Pulmonary artery endothelial cell (primary cell): ENCODE measurements around the gene IST1. TPM values are rescaled to one million over a fixed set of nuclear protein-coding genes. Genes with fewer than 3 reads are reported as not detected.
A peak's percentile ranks its signal among the peaks of the same experiment; 100 is the strongest.

Experiments used
- DNase-seq: peaks from one replicate; pipeline ENCODE4 v3.0.0-alpha.2; 2011; ENCODE audit warnings: low read depth, low spot score
- total RNA-seq: library from RNA; depleted of rRNA; stranded (reverse); fragments of >200 nt; gene quantifications from 2 replicates; pipeline ENCODE4 v1.2.3, GENCODE V29; 2014

Gene IST1
- total RNA-seq, 1 donor from 2014 or later: 136 TPM

DNA sequence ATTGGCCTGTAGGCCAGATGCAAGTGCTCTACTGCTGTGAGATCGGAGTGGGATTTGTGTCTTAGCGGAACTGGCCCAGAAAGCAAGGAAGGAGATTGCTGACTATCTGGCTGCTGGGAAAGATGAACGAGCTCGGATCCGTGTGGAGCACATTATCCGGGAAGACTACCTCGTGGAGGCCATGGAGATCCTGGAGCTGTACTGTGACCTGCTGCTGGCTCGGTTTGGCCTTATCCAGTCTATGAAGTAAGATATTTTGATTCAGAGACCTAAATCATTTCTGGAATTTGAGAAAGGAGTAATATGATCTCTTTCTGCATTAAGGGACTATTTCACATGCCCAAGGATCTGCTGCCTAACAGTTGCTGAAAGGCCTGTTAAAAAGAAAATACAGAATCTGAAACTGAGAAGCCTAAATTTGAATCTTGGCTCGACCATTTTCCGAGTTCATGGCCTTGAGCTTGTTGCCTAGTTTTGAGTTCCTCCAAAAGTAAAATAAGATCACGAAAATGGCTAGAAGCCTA lies 21.1 kb downstream of the IST1 start:
- DNase-seq: no peak

DNA sequence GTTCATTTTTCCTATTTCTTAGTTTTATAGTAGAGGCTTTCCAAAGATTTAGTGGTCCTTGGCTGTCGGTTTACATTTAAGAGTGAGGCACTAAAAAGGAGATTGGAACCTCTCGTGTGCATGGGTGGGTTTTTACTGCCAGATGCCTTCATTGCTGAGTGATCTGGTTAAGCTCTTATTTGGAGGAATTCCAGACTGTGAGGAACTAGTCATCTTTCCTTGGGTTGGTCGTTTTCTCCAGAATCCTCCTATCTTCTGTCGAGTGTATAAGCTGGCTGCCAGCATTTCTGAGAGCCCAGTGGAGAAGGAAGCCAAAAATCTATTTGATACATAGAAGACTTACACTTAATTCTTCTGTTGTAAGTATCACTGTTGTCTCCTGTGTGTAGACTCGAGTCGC lies 22.6 kb downstream of the IST1 start:
- no peak for DNase-seq

DNA sequence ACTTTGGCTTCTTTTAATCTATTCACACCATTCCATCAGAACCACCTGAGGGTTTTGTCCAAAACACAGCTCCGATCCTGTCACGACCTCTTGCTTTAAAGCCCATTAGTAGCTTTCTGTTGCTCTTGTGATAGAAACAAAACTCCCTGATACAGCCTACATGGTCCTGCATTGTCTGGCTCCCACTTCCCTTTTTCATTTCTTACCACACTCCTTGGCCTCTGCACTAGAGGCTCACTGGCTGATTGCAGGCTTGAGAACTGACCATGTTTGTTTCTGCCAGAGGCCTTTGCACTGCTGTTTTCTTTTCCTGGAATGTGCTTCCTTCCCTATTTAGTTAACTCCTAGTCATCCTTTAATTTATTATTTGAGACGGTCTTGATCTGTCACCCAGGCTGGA lies 23.7 kb downstream of the IST1 start:
- no peak for DNase-seq

DNA sequence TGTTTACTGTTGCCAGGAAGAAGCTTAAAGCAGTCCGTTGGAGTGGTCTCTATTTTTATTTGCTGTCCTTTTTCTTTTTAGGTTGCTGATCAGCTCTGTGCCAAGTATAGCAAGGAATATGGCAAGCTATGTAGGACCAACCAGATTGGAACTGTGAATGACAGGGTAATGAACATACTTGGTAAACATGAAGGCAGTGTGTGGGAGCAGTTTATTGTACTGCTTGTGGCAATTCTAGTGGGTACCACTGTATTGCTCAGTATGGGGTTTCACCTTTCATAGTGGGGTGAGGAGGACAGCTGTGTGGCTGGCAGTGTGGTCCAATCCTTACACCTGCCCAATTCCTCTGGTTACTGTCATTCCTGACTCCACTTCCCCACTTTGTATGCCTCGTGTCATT lies 25.3 kb downstream of the IST1 start:
- DNase-seq: no peak

DNA sequence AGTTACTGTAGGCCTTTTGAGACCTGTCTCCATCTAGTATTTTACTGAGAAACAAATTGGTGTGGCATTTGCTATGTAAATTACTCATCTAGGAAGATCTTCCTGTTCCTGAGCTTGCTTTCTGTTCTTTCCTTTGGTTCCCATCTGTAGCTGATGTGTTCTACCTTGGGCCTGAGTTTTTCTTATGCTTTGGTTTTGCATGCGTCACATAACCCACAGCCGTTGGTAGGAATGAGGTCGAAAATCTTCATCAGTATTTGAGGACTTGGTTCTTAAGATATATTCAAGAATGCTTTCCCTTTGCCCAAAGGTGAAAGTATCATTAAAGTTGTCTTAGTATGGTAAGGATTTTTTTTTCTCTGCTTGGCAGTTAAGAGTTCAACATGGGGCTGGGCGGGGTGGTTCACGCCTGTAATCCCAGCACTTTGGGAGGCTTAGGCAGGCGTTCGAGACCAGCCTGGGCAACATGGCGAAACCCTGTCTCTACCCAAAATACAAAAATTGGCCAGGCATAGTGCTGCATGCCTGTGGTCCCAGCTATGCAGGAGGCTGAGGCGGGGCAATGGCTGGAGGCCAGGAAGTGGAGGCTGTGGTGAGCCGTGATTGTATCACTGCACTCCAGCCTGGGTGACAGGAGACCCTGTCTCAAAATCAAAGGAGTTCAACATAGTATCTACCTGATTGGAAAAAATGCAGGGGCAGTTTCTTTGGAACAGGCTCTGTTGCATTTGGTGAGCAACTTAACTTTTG lies 28.8 kb downstream of the IST1 start:
- no peak for DNase-seq

DNA sequence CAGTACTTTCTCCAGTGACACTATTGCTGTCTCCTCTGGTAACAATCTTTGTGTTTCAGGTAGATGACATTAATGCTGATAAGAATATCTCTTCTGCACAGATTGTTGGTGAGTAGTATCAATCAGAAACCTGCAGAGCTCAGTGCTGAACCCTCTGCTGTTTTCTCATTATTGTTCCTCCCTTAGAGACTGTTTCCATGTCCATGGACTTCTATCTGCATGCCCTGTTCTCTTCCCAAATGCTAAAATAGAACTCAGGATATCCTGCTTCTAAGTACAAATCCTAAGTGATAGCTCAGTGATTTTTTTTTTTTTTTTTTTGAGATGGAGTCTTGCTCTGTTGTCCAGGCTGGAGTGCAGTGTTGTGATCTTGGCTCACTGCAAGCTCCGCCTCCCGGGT lies 29.4 kb downstream of the IST1 start:
- no peak for DNase-seq

DNA sequence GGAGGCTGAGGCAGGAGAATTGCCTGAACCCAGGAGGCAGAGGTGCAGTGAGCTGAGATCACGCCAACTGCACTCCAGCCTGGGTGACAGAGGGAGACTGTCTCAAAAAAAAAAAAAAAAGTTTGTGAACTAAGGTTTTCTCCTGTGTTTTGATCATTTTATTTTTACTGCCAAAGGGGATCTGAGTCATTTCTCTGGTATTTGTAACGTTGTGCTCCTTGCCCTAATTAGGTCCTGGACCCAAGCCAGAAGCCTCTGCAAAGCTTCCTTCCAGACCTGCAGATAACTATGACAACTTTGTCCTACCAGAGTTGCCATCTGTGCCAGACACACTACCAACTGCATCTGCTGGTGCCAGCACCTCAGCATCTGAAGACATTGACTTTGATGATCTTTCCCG lies 32.1 kb downstream of the IST1 start:
- DNase-seq: peak; percentile 84

DNA sequence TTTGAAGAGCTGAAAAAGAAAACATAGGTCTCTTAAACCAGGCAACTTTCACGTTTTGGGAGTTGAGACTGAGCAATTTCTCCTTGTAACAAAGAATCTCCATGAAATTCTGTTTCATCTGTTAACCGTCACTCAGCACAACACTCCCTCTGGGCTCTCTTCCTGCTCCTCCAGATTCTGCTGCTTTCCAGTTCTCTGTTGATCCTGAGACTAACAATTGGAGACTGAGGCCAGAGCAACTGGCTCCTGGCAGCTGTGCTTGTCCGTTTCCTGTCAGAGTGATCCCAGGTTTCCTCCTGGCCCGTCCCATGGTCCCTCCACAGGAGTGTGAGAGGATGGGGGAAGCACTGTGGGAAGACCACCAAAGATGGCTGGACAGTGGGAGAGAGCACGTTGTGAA lies 32.5 kb downstream of the IST1 start:
- DNase-seq: no peak

DNA sequence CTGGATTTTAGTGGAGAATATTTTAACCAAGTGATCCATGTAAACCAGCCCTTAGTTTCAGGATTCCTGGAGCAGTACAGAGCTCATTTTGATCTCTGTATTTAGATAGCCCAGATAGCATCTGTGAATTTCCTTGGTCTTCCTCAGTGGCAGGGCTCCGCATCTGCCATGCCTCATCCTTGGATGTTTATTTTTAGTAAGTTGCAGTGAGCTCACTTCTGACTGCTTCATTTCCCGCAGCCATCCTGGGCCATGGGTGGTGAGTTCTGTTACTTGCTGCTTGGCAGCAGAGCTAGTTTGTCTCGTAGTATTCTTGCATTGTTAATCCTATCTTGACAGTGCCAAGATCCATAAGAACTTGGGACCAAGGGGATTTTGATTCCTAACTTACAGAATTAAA lies 33.7 kb downstream of the IST1 start:
- DNase-seq: peak; percentile 37

DNA sequence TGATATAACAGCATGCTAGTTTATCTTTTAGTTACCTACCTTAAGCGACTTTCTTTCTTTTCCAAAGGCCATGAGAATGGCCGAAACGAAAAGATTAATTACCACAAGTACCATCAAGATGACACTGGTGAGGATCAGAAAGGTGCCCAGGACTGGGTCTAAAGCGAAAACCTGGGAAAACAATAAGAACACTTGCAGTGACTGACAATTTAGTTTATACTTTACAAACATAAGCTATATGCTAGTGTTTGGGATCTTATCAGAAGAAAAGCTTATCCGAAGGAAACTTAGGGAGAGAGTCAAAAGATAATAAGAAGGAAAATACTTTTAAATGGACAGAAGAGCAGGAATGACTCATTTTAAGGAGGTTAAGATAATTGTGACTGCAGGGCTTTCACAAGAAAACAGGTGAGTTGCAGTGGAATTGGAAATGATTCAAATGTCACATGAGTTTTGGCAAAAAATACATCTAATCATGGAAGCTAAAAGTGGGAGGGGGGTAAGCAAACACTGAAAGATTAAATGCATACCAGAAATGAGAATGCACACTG lies 34.8 kb downstream of the IST1 start:
- DNase-seq: no peak

DNA sequence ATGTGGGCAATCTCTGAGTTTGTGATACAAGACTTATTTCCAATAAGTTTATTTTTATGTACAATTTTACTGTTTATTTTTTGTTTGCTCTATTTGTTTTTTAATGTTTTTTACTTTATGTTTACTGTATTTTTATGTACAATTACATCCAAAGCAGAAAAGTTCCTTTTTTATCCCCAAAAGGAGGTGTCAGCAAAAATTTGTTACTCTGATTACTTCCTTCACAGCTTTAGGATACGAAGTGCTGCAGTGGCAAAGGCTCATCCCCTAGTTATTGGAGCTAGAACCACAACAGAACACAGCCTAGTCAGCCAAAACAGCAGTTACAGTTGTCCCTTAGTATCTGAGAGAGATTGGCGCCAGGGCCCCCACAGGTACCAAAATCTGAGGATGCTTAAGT lies 35.7 kb downstream of the IST1 start:
- DNase-seq: no peak

DNA sequence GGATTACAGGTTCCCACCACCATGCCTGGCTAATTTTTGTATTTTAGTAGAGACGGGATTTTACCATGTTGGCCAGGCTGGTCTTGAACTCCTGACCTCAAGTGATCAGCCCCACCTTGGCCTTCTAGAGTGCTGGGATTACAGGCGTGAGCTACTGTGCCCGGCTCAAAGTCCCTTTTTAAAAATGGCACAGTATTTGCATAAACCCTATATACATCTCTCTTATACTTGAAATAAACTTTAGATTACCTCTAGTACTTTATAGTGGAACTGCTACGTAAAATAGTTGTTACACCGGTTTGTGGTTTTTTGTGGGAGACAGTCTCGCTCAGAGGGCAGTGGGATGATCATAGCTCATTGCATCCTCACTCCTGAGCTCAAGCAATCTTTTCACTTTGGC lies 36.3 kb downstream of the IST1 start:
- DNase-seq: no peak

DNA sequence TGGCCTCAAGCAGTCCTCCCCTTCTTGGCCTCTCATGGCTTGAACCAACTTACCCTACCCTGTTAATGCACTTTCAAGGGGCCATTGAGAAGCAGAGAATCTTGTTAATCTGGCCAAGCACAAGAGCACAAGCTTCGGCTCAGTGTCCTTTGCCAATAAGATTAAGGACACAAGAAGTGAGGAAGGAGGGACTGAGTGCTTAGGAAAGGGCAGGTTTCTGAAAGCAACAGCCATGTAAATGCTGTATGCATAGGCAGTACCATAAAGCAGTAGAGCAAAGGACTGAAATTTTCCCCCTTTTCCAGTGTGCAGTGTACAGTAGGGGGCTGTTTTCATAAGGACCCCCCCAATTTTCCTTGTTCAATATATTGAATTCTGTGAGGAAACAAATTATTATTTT lies 37.7 kb downstream of the IST1 start:
- DNase-seq: no peak

DNA sequence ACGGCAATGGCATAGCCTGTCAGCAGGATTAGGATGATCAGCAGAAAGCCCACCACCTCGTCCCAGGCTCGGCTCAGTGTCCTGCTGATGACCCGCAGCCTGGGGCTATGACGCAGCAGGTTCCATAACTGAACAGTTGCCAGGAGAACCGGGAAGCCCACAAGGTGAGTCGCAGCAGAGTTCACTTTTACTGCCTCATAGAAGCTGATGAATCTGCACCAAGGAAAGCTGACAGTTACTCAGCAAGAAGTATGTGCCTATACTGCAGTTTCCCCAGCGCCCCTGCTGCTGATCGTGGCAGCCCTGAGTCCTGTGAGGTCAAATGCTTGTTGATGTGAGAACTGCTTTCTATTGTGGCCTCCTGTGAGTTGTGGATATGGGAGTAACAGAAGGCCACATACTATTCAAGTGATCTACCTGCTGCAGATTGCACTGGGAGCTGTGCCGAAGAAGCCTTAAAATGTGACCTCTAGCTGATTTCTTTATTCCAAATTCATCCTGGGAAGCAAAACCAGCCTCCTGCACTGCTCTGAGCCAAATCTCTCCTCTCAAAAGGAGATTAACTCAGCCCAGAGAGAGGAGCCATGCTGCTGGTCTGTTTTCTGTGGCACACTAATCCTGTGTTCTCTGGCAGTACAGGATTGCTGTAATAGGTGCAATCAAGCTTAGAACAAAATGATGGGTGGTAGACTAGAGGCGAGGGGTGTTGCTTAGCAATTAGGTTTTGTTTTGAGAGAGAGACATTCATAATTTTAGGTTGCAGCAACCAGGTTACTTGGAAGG lies 38.8 kb downstream of the IST1 start:
- no peak for DNase-seq

DNA sequence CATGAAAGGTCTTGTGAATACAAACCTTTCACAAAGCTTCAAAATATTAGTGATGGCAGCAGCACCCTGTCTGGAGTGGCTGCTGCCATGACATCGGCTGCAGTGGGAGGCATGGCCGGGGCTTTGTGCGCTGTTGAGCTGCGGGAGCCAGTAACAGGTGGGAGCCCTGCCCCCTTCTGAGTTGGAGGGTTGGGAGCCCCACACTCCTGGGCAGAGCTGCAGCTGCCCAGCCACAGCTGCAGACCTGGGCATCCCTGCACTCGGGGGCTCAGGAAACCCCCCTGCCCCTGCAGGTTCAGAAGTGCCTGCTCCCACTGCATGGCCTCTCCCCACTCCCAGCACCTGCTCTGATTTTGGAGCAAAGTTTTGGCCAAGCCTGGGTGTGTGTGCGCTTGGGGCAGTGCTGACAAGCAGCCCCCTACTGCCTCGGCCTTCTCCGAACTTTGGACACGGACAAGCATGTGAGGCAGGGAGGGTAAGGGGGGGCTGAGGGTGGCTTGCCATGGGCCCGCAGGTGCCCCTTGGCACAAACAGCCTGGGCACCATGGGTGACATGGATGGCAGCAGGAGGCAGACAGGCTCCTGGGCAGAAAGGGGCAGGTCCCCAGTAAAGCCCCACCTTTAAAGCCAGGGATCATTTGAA lies 42.7 kb downstream of the IST1 start:
- DNase-seq: no peak

DNA sequence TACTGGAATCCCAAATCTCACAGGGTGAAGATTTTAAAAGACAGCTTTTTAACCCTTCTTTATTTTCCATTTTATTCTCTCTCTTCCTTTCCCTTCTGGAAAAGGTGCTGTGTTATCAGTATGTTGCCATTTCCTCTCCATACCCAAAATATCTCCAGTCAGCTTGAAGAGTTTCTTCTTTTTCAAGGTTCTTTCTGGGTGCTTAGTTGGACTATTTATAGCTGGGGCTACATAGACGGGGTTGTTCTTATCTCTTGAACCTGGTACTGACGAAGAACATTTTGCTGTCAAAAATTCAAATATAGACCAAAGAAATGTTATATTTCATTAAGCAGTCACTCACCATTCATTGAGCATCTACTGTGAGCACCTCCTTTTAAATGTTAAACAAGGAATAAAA lies 48.6 kb downstream of the IST1 start:
- DNase-seq: no peak

DNA sequence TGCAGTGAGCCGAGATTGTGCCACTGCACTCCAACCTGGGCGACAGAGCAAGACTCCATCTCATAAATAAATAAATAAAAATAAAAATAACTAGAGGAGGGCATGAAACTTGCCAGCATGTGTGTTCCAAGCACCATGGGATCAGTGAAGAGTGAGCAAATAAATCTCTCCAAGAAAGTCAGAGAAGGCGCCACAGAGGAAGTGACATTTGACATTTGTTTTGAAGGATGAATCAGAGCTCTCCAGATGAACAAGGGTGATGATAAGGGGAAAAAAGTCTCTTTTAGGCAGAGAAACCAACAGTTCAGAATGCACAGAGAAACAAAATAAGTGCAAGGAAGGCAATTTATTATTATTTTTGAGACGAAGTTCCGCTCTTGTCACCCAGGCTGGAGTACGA lies 50.3 kb downstream of the IST1 start:
- no peak for DNase-seq

DNA sequence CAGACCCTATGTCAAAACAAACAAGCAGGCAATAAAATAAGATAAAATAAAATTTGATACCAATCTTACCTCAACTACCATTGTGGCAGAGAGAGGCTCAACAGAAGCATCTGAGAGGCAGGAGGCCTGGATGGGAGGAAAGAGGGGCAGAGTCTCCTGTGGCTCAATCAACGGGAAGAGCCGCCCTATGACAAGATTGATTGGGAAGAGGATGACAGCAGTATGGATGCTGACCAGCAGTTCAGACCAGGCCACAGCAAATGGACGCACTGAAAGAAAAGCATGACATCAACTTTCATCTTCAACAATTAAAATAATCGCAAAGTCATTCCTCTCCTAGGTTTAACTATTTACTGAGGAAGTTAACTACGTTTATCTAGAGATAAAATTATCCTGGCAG lies 57.5 kb downstream of the IST1 start:
- no peak for DNase-seq

DNA sequence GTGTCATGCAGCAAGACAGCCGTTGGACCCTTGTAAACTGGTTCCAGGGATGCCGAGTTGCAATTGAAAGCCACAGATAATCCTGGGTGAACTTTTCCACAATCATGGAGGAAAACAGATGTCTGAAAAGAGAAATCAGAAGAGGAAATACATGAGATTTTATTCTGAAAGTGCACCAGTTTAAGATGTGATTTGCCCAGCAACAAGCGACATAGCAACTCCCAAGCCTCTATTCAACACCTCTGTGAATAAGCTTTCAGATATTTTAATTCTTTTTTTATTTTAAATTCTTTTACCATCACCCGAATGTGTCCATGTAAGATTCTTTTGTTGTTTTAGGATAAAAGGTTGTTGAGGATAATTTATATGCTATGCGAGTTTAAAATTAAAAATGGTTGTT lies 58.8 kb downstream of the IST1 start:
- DNase-seq: no peak

DNA sequence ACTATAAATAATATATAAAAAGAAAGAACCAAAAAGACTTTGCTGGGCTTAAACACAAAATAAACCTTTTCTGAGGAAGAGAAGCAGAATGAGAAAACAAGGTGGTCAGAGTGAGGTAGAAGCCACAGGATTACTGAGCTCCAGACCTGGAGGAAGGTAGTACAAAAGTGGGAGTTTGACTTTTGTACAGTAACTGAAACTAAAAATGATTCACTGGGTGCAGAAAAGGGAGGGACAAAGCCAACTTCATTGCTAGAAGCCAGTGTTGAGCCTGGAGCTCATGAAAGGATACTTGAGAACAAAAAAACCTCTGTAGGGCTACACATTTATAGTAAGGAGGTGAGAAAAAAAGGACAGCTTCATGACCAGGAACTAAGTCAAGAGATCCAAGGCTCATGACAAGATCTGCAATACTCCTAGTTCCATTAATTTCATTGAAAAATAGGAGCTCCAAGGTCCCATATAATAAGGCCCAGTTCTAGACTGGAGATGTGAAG lies 59.4 kb downstream of the IST1 start:
- no peak for DNase-seq

DNA sequence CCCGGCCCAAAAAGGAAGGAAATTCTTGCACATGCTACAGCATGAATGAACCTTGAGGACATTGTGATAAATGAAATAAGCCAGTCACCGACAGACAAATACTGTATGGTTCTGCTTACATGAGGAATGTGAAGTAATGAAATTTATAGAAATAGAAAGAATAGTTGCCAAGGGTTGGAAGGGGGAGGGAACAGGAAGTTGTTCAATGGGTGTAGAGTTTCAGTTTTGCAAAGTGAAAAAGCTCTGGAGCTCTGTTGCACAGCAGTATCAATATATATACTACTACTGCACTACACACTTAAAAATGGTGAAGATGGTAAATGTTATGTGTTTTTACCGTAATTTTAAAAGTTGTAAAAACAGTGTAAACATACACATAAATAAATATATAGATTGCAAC lies 61.2 kb downstream of the IST1 start:
- no peak for DNase-seq
